ENCODE data around the gene SPEF1.

SPEF1 gene

DNA sequence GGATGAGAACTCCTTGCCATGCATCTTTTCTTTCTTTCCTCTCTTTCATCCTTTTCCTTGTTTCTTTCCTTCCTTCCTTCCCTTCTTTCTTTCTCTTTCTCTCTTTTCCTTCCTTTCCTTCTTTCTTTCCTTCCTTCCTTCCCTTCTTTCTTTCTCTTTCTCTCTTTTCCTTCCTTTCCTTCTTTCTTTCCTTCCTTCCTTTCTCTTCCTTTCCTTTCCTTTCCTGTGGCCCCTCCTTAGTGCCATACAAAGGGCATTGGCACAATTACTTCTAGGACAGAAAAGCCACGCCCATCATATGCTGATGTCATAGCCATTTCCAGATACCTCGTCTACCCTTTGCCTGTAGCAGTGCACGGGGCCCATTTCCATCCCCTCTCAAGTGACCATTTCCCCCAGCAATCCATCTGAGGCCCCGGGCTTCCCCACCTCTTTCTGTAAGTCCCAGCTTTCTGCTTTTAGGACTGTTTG lies 7.5 kb upstream of the SPEF1 start:
- DNase-seq (ENCODE audit: low spot score) = no peak

- DNase-seq (ENCODE audit: low spot score) = no peak
These were observed 6.2 kb upstream of the SPEF1 start for GRCh38 chr20:3787324-3788014.

DNA sequence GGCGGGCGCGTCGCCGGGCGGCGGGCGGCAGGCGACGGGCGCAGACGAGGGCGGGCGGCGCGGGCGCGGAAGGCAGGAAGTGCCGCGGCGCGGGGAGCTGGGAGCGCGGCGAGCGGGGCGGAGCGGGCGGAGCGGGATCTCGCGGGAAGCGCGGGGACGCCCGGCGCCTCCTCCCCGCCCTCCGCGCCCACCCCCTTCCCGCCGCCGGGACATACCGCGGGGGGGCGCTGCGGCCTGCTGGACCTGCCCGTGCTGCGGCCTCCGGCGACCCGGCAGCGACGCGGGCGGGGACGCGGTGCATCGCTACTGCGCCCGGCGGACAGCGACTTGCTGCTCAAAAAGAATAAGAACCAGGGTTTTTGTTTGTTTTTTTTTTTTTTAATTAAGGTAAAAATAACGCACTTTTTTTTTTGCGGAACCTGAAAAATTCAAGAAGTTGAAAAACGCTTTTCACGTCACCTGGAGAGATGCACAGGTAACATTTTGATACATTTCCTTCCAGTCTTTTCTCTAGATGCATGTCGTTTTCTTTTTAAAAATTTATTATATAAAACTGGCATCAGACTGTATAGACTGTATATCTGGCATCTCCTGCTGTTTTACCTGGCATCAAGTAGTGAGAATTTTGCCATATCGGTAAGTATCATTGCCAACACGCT lies 5.5 kb upstream of the SPEF1 start, which contains the start of gene CENPB:
CENPB (minus strand) TSS at position 76 of the 659 bp plus-strand sequence. CDS start 257 bp downstream, outside the sequence.
- peak; percentile 85 for DNase-seq (ENCODE audit: low spot score)

- DNase-seq (ENCODE audit: low spot score) = no peak
These were observed 4.9 kb upstream of the SPEF1 start for GRCh38 chr20:3786126-3786484.

- DNase-seq (ENCODE audit: low spot score) = no peak
These were observed 4.2 kb upstream of the SPEF1 start for GRCh38 chr20:3785240-3786125.

- DNase-seq (ENCODE audit: low spot score) = no peak
These were observed 3.6 kb upstream of the SPEF1 start for GRCh38 chr20:3784863-3785239.

DNA sequence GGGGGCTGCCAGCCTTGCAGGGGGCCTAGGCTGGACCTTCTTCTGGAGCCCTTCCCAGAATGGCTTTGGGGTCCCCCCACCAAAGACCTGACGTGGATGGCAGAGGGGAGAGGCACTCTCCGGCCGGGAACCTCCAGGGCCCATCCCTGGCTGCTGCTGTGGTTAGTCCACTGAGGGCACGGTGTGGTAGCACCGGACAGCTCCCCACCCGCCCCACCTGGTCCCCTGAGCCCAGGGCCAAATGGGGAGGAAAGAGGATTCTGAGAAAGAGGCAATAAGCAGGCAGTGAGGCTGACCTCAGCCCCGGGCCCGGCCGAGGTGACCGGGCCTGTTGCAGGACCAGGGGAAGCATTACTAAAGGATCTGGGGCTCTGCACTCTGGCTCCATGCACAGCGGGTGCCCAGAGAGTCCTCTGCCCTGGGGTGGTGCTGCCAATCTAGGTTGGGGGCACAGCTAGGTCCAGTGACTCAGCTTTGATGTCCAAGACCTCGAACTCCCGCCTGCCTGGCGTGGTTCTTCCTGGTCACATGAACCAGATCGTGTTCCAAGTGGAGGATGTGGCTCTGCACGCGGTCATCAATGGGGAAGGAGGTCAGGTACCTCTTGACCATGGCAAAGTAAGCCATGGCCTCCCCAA lies 3.1 kb upstream of the SPEF1 start:
- no peak for DNase-seq (ENCODE audit: low spot score)

GRCh38 chr20:3783511-3784195 lies 2.4 kb upstream of the SPEF1 start:
- DNase-seq (ENCODE audit: low spot score) = no peak

DNA sequence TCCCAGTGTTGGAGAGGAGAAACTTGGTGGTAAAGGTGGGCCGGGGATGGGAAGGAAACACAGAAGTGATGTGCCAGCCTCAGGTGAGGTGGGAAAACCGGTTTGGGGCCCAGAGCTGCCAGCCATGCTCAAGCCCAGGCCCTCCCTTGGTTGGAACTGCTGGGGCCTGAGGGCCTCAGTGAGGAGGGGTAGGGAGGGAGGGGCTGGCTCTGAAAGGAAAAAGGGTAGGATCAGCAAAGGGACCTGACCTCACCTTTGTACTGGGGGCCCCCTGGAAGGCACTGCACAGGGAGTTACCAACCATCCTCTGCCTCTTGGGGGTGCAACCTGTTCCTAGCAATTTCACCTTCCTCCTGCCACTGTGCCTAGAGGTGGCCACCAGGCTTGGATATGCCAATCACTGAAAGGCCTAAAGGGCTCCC lies 1.8 kb upstream of the SPEF1 start:
- no peak for DNase-seq (ENCODE audit: low spot score)

GRCh38 chr20:3782597-3782996 lies 1.3 kb upstream of the SPEF1 start:
- no peak for DNase-seq (ENCODE audit: low spot score)

DNA sequence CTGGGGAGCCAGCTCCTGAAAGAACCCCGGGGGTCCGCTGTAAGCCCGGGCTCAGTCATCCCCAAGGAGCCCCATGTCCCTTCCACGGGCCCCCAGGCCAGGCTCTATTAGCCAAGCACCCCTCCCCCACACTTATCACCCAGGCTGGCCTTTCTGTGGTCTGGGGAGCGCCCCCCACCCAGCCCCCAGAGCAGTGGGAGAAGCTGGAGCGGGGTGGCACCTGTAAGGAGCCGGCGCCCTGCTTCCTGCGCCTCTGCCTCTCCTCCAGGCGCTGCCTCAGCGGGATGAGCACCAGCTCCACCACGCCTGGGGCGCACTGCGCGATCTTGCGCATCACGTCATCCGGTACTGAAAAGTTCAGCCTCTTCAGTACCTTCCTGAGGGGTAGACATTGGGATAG lies 2.3 kb downstream of the SPEF1 start:
- no peak for DNase-seq (ENCODE audit: low spot score)

DNA sequence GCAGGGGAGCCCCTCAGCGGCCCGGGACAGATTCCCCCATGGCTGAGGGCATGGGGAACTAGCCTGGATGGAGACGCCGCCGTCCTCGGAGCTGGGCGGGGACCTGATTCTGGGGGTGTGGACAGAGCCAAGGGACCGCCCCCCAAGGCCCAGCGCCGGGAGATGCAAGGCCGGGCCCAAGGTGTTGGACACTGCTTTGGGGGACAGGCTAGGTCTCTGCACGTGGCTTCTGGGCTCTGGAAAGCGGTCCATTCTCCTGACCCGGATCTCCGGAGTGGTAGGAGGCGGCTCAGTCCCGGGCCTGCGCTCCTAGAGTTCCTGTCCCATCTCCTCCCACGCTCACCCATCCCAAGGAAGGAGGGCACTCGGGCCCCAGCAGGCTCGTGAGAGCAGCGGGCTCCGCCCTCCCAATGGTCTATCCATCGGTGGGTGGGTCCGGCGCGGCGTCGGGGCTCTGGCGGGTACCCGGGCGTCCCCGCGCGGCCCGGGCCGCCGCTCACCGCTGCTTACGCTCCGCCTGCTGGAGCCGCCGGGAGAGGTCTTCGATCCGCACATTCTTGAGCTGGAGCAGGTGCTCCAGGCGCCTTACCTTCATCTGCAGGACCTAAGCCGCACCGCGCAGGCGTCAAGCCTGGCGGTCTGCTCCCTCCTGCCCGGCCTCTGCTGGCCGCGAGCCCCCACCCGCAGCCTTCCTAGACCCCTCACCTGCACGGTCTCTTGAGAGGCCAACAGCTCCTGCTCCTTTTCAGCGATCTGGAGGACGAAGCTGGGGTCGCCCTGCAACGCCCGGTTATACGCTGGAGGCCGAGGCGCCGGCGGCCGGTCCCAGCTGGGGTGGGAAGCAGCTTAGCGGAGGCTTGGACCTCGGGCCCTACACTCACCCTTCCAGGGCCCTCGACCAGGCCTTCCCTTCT lies 3.3 kb downstream of the SPEF1 start:
- no peak for DNase-seq (ENCODE audit: low spot score)

DNA sequence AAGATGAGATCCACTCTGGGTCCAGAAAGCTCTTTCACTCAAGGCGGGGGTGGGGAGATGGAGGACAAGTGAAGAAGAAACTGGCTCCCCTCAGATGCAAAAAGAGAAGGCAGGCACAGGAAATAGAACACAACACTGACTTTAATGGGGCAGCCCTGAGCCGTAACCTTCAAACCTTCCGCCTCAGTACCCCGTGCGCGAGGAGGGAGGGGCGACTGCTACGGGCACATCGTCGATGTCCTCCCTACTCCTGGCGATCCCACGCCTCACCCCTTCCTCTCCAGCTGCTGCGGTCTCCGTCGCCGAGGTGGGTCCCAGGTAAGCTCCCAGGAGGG lies 3.9 kb downstream of the SPEF1 start:
- no peak for DNase-seq (ENCODE audit: low spot score)

DNA sequence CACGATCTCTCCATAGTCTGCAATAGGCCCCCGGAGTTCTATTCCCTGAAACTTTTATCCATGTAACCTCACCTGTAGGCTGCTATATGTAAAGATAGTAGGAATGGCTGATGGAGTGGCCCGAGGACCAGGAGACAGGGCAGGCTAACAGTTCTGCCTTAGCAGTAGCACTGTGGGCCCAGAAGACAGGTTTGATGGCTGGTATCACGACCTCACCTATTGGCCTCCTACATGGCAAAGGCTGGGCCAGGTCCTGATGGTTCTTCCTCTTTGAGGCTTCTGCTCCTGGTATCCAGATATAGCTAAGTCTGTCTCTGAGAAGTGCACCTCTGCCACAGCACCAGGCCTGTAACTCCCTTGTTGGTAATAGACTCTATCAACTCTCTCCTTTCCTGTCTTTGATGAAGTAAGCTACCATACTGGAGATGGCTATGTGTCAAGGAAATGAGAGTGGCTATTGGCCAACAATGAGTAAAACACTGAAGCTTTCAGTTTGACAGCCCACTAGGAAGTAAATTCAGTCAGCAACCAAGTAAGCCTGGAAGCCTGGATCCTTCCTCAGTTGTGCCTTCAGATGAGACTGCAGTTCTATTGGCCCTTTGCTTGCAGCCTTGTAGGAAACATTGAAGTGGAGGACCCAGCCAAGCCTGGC lies 5.7 kb downstream of the SPEF1 start:
- DNase-seq (ENCODE audit: low spot score) = no peak

- no peak for DNase-seq (ENCODE audit: low spot score)
These were observed 9.6 kb downstream of the SPEF1 start for GRCh38 chr20:3771552-3772058.

- DNase-seq (ENCODE audit: low spot score) = peak; percentile 66
These were observed 12.7 kb downstream of the SPEF1 start for GRCh38 chr20:3768342-3769130.

- DNase-seq (ENCODE audit: low spot score) = peak; percentile 97
These were observed 13.6 kb downstream of the SPEF1 start, which contains the start of gene ADISSP for GRCh38 chr20:3767427-3768341. TSS of gene ADISSP (minus strand) at chr20:3767753. CDS start at chr20:3760100, 7,653 bp downstream.

DNA sequence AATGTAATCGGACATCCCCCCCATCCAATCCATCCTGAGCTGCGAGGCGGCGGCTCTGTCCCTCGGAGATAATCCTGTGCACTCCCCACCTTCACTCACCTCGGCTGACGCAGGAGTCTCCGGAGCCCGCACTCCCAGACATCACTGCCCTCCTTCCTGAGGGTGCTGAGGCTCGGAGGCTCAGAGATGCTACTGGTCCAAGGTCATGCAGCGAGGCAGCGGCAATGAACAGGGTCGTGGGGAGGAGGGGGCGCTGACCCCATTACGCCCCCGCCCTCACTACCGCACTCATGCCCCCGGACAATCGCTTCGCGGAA lies 14.2 kb downstream of the SPEF1 start:
- no peak for DNase-seq (ENCODE audit: low spot score)
